Measurements from ENCODE around the gene ALKBH6.
"Not testable (repeated sequence)": the region's sequence is repeated elsewhere in the genome, so short reads cannot be mapped to it uniquely, and the experiment has no call there.

Gene ALKBH6

DNA sequence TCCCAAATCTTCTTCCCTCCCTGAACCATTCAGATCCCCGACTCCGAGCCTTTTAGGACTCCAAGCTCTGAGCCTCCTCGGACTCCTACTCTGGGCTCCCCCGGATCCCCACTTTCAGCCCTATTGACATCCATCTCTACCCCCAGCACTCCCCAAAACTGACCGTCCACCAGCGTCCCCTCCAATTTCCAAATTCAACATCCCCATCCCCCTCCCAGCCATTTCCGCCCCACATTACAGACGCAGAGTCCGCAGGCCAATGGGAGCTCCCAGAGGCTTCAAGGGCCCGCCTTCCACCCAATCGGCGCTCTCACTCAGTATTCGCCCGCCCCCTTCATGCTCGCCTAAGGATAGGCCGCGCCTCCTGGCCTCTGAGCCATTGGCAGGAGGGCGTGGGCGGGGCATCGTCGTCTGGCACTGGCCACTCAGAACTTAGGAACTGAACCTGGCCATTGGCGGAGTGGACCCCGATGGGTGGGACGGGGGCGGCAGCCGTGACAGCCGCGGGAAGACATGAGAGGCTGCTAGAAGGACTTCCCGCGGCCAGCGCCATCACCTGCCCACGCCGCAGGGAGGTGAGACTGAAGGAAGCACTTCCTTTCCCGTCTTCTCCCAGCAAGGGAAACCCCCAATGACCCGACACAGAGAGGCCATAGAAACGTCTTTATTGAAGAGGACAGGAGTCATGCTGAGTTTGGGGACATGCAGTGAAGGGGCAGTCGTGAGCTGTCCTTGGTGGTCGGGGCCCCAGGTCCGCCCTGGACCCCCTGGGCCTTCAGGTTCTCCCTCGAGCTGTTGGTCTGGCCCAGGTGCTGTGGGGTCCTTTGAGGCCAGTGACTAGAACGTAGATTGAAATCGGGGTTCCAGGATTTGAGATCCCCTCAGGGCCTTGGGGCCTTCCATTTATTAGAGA lies at the start of gene ALKBH6:
Gene ALKBH6 (minus strand): TSS at position 202 of the 913 bp plus-strand sequence. CDS start 816 bp downstream, outside the sequence.
- DNase-seq (ENCODE audit: low spot score), result peak; percentile 99

DNA sequence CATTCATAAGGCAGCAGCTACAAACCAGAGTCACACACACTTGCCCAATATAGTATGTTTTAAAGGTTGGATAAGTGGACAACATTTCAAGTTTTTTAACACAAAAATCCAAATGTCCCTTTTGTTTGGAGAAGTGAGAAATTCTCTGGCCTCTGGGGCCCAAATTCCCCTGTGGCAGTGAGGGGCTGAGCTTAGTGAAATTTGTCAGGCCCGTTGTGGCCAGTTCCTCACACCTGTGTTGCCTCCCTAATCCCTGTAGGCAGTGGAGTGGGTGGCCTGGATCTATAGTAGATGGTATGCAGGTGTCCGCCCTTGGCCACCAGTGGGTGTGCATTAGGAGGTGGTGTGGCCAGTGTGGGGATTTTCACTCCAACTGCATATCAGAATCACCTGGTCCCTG lies 47.4 kb upstream of the ALKBH6 start:
- no peak for DNase-seq (ENCODE audit: low spot score)

- peak; percentile 56 for DNase-seq (ENCODE audit: low spot score)
Measured at GRCh38 chr19:36060430-36060829, 46.4 kb upstream of the ALKBH6 start.

GRCh38 chr19:36059180-36059910 lies 45.3 kb upstream of the ALKBH6 start:
- DNase-seq (ENCODE audit: low spot score), result no peak

DNA sequence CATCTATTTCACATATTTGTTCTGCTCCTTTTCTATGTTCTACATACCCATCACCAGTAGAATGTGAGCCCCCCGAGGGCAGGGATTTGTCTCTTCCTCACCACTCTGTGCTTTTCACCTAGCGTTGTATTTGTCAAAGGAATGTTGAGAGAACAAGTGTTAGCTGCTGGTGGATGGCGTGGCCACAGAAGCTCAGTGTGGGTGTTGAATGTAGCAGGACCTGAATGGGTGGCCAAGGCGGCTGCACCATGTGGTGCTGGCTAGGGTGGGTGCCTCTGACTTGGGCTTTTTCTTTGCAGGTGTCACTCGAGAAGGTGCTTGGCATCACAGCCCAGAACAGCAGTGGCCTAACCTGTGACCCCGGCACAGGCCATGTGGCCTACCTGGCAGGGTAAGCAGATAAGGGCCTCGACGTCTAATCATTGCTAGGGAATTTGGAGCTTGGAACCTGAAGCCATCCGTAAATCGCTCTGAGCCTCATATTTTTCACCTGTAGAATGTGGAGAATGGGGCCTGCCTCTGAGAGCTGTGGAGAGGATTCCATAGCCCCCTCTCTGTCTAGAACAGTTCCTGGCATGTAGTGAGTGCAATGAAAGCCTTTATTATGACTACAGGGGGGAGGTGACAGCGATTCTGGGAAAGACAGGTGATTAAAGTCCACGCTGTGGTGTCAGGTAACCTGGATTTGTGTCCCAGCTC lies 44.6 kb upstream of the ALKBH6 start:
- no peak for DNase-seq (ENCODE audit: low spot score)

DNA sequence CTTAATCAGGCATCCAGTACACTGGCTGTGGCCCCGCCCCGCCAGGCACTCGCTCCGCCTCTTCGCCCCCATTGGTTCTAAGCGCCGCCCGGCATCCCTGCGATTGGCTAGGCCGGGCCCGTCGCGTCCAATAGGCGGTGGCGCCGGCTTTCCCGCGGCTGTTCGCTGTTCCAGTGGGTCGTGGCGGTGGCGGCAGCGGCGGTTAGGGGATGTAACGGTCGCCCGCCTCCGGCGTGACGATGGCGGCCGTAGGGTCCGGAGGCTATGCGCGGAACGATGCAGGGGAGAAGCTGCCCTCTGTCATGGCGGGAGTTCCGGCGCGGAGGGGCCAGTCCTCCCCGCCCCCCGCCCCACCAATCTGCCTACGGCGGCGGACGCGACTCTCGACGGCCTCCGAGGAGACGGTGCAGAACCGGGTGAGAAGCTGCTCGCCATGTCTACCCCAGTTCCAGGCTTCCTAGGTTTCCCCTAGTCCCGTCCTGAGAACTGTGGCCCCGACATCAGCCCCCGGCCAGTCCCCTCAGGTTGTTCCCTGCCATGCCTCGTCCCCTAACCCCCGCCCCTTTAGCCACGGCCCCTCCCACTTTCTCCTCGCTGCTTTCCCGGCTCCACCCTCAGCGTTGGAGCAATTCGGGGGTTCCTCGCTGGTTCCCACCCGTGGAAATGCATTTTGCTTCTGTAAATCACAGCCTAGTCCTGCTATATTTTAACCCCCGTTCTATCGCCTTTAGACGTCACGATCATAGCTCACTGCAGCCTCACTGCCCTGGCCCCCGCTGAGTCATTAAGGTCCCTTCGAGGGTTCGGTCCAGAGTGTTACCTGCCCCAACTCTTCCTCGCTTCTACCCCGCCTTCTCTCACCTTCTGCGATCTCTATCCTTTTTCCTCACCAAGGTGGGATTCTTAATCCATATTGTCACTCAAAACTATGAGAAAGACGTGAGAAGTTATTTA lies 41.0 kb upstream of the ALKBH6 start, which contains the start of gene WDR62:
Gene WDR62 (plus strand): TSS at position 165 of the 954 bp plus-strand sequence. CDS start 75 bp downstream, at position 240.
- peak; percentile 93 for DNase-seq (ENCODE audit: low spot score)

GRCh38 chr19:36054119-36054732 lies 40.2 kb upstream of the ALKBH6 start, which contains the start of gene THAP8:
TSS of gene THAP8 (minus strand) at chr19:36054285. CDS start at chr19:36054217, 68 bp downstream.
- peak; percentile 99 for DNase-seq (ENCODE audit: low spot score)

GRCh38 chr19:36051637-36052036 lies 37.6 kb upstream of the ALKBH6 start:
- DNase-seq (ENCODE audit: low spot score), result no peak

- DNase-seq (ENCODE audit: low spot score), result no peak
Measured at GRCh38 chr19:36051236-36051635, 37.2 kb upstream of the ALKBH6 start.

- DNase-seq (ENCODE audit: low spot score), result peak; percentile 25
Measured at GRCh38 chr19:36049080-36049698, 35.2 kb upstream of the ALKBH6 start.

- no peak for DNase-seq (ENCODE audit: low spot score)
Measured at GRCh38 chr19:36047835-36048234, 33.8 kb upstream of the ALKBH6 start.

- DNase-seq (ENCODE audit: low spot score), result no peak
Measured at GRCh38 chr19:36046443-36047050, 32.5 kb upstream of the ALKBH6 start.

DNA sequence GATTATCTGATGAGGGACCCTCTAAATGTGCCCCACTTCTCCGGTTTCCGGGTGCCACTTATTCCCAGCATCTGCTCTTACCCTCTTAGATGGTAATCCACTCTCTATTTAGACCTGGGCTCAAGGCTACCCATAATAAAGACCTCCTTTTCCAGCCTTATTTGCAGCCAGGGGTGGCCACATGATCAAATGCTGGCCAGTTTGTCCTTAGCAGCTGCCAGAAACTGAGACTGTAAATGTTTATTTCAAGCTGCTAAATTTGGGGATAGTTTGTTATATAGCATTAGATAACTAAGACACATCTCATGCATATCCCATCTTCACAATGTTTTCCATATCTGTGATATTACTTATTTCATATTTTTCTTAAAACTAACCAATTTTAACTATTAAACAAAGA lies 29.9 kb upstream of the ALKBH6 start:
- no peak for DNase-seq (ENCODE audit: low spot score)

DNA sequence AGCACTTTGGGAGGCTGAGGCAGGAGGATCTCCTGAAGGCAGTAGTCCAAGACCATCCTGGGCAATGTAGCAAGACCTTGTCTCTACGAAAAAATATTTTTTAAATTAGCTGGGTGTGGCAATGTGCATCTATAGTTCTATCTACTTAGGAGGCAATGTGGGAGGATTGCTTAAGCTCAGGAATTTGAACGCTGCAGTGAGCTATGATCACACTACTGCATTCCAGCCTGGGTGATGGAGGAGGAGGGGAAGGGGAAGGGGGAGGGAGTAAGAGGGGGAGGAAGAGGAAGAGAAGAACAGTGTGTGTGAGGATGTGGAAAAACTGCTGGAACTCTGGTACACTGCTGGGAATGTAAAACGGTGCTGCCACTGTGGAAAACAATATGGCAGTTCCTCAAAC lies 27.8 kb upstream of the ALKBH6 start:
- peak; percentile 72 for DNase-seq (ENCODE audit: low spot score)

DNA sequence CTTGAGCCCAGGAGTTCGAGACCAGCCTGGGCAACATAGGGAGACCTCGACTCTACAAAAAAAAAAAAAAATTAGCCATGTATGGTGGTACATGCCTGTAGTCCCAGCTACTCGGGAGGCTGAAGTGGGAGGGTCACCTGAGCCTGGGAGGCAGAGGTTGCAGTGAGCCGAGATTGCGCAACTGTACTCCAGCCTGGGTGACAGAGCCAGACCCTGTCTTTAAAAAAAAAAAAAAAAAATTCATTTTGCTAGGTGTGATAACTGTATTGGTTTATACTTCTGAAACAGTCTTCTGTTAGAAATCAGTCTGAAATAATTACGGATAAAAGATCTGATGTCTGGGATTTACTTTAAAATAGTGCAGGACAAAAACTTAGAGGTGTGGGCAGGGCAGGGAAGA lies 27.1 kb upstream of the ALKBH6 start:
- DNase-seq (ENCODE audit: low spot score), result not testable (repeated sequence)

- no peak for DNase-seq (ENCODE audit: low spot score)
Measured at GRCh38 chr19:36040495-36040894, 26.5 kb upstream of the ALKBH6 start.

DNA sequence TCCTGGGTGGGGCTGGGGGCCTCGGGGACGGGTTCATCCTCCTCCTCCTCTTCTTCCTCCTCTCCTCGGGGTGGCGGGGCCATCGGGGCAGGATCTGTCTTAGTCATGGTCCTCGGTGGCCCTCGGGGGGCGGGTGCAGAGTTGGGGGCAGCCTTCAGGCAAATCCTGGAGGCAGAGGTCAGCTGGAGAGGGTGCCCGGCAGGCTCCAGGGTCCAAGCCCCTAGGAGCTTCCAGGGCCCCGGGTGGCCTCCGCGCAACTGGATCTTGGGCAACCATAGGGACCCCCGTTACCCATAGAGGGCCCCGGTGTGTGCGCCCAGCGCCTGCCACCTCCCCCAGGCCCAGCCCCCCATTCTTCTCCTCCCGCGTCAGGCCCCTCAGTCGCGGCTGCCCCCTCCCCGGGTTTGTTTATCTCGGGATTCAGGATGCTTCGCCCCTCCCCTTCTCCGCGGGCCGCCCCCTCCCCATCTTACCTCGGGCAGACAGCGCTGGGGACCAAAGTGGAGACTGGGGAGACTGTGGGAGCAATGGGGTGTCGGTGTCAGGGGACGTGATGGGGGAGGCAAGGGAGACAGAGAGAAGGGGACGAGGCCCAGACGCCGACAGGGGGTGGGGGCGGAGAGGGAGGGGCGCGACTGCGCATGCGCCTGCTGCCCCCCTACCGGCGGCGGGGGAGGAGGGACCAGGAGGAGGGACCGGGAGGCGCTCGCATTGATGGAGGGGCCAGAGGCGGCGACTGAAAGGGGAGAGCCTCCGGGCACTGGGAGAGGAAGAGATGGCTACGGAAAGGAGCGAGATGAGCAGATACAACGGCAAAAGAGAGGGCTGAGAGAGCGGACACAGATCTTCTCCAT lies 18.5 kb upstream of the ALKBH6 start, which contains the start of gene CLIP3:
Gene CLIP3 (minus strand): TSS at position 623 of the 854 bp plus-strand sequence. CDS start 516 bp downstream, at position 107.
- DNase-seq (ENCODE audit: low spot score), result peak; percentile 25

- DNase-seq (ENCODE audit: low spot score), result no peak
Measured at GRCh38 chr19:36031308-36031707, 17.3 kb upstream of the ALKBH6 start.
